Fibroblast of skin of left biceps (primary cell): ENCODE measurements around the gene ZPLD1.

Experiments used
- DNase-seq, 2 experiments: peaks; one replicate each; pipeline ENCODE4 v3.0.0-alpha.2; 2013; ENCODE audit warnings: low read depth in 2 of 2

ZPLD1 gene

DNA sequence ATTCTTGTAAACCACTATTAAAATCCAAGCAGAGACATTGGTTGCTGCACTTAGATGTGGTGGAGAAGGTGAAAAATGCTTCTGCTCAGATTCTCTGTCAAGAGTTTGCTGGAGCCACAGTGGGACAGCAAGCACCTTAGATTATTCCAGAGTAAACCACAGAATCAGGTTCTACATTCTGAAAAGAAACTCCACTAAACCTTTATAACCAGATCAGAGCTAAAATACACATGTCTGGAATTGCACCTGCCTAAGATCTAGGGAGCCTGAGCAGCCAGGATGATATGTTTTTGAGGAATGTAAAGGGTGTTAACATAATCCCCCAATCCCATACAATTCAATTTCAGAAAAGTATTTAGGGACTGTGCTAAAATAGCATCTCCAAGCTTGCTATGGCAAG, at the start of gene ZPLD1:
ZPLD1 (plus strand) TSS at position 301 of the 400 bp plus-strand sequence. CDS start 3,473 bp downstream, outside the sequence.
- no peak for DNase-seq

- no peak for DNase-seq
Observed at GRCh38 chr3:102390171-102390864, 44.5 kb upstream of the ZPLD1 start.

GRCh38 chr3:102390916-102391315, 43.9 kb upstream of the ZPLD1 start:
- DNase-seq, result no peak

DNA sequence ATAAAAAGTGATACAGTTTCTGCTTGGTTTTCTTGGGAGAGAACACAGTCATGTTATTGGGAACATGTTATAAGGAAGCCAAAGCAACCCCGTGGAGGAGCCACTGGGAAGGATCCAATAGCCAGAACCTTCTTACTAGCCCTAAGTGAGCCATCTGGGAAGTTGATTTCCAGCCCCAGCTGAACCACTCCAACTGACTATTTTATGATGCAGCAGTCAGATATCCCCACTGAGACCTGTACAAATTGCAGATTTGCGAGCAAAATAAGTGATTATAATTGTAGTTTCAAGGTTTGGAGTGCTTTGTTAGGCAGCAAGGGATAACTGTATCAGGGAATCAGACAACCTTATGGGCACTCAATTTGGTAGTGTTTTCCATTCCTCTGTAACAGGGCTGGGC, 43.3 kb upstream of the ZPLD1 start:
- no peak for DNase-seq

GRCh38 chr3:102394517-102394916, 40.3 kb upstream of the ZPLD1 start:
- no peak for DNase-seq

- no peak for DNase-seq
Observed at GRCh38 chr3:102398176-102398575, 36.6 kb upstream of the ZPLD1 start.

DNA sequence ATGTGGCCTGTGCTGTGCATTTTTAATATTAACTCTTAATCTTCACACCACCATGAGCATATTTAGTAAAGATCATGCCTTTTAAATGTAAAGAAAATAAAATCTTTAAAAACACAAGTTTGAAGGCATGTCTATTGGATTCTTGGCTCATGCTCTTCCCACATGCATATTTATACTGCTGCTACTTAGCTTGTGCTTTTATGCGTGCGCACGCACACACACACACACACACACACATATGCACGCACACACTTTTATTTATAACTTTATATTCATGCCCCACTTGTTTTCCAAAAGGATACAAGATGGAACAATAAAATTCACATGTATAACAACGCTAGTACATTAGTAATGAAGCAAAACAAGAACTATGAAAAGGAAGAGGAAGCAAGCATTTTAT, 36.1 kb upstream of the ZPLD1 start:
- no peak for DNase-seq

DNA sequence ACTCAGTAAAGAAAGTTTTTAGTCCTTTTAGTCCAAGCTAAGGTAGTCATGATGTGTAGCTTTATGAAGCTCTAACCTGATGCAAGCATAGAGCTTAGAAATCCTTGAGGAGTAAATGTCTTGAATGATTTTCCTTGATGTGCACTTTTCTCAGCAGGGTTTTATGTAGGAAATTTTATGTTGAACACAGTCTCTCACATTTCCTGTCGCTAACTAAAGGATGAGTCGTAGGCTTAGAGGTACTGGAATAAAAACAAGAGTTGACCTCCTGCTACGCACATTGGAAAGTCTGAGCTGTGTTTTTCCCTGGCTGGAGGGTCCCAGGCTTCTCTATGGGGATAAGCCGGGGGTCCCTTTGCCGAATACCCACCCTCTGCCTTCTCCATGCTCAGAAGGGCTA, 34.7 kb upstream of the ZPLD1 start:
- no peak for DNase-seq

DNA sequence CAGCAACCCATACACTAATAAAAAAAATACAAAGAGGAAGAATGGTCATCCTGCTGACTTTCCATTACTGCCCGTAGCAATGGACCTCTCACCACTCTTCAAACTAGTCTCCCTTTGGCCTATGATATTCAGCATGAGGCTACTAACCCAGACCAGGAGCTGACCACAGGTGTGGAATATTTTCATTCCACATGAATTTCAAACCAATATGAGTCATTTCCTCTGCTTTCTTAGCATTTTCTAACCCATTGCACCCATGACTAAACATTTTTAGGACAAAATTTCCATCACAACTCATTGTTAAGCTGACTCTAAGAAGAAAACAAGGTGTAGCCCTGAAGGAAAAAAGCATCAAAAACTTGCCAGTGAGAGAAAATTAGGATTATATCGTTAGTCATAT, 34.0 kb upstream of the ZPLD1 start:
- no peak for DNase-seq

DNA sequence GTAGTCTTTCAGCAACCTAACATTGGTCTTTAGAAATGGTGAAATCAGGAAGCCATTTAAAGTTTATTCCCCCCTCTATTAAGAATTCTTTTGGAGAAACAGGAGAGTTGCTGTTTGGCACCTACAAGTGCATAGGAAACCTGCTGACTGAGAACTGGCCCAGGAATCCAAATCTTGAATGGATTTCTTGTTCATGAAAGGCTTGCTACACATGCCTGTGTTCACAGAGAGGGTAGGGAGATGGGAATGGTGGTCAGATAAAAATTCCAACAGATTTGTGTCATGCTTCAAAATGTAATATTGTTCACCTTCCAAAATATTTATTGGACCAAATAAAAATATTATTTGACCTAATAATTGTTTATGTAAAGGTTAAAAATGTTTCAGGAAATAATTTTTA, 24.2 kb upstream of the ZPLD1 start:
- DNase-seq, result no peak

GRCh38 chr3:102415553-102415952, 19.3 kb upstream of the ZPLD1 start:
- no peak for DNase-seq

DNA sequence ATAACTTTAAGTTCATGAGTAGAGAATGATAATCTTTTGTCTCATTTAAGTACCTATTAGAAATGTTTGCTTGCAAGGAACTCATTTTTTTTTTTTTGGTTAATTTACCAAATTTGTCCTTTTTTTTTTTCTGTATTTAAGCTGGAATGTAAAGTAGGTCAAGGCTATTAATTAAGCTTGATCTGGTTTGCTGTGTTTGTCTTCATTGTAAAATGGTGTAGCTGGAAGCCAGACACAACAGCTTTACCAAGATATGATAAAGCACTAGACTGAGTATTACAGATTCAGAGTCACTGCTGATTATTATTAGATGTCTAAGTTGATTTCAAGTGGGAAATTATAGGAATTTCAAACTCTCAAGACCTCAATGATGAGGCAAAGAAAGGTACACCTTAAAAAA, 15.0 kb upstream of the ZPLD1 start:
- no peak for DNase-seq

DNA sequence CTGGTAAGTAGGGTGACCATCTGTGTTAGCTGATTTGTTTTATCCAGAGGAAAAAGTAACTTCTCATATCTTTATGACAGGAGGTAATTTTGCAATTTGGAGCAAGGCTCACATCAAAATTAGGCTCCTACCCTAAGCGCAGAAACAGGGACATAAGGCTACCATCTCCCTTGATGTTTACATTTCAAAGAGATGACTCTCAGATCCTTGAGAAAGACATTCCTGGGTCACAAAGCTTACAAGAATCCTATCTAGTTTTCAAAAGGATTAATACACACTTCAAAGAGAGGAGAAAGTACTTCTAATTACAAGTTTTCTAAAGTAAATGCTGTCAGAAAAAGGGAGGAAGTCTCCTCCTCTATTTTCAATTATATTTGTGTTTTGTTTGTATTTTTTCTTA, 7.0 kb downstream of the ZPLD1 start:
- DNase-seq, result no peak

DNA sequence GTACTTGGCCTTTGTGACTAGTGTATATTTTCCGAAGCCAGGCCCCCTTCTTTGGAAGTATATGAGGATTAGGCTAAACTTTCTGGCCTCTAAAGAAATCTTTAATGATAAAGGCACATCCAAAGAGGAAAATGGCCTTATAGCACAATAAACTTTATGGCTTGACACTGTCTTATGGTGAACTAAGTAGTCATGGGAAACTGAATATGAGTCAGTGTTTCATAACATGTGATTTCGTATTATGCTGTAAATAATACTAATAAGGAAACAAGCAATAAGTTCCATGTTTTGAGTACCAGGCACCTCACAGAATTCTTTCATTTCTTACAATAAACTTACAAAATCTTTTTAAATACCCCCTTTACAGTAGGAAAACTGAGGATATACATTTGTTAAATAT, 8.2 kb downstream of the ZPLD1 start:
- no peak for DNase-seq

DNA sequence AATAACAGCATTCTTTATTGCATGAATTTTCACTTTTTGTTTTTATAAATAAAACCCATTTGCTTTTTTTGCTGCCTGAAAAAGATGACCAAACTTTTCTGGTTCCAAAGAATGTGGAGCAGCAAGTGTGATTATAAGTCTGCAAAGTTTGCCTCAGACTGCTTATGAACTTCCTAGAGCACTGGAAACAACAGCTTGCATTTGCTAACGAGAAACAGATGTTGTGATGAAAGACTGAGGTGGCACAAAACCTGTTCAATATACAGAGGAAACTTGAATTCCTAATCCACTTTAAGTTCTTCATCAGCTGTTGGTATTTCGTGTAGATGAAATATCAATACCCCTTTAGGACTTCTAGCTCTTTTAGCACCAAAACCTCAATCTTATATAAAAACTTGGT, 9.3 kb downstream of the ZPLD1 start:
- peak; percentile 17 to 26 for DNase-seq

DNA sequence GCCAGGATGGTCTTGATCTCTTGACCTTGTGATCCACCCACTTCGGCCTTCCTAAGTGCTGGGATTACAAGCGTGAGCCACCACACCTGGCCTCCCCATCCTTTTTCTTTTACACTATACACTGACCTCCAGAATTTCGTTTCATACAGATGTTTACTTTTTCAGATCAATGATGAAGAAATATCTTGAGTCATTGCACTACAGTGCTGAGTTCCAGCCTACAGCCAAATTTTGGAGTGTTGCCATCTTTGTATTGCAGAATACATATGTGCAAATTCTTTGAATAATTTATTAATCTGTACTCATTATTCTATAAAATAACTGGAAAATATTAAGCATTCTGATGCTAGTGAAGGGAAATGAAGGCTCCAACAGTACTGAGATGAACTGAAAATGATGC, 12.5 kb downstream of the ZPLD1 start:
- DNase-seq, result peak; percentile 9 to 18

- DNase-seq, result no peak
Observed at GRCh38 chr3:102449341-102449740, 14.5 kb downstream of the ZPLD1 start.

DNA sequence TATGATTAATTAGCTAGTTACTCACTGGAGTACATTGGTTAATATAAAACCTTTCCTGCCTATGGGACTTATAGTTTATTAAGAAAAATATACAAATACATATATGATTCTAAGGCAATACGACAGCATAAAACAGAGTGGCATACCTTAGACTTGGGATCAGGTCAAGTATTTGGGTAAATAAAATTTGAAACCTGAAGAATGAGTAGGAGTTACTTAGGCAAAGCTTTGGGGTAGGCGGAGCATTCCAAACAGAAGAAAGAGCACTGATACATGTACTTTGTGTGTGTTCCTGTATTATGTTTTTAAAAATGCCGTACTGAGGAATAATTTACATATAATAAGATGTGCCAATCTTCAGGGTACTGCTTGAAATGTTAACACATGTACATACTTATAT, 15.1 kb downstream of the ZPLD1 start:
- no peak for DNase-seq

- no peak for DNase-seq
Observed at GRCh38 chr3:102450976-102451375, 16.2 kb downstream of the ZPLD1 start.

DNA sequence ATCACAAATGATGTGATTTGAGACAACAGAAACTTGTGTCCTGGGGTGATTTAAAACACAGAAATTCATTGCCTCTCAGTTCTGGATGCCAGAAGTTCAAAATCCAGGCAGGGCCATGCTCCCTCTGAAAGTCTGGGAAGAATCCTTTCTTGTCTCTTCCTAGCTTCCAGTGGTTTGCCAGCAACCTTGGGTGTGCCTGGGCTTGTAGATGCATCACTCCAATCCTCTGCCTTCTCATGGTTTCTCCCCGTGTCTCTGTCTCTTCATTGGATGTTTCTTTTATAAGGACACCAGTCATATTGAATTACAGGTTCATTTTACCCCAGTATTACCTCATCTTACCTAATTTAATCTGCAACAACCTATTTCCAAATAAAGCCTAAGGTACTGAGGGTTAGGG, 16.7 kb downstream of the ZPLD1 start:
- no peak for DNase-seq

- no peak for DNase-seq
Observed at GRCh38 chr3:102454181-102454580, 19.4 kb downstream of the ZPLD1 start.

DNA sequence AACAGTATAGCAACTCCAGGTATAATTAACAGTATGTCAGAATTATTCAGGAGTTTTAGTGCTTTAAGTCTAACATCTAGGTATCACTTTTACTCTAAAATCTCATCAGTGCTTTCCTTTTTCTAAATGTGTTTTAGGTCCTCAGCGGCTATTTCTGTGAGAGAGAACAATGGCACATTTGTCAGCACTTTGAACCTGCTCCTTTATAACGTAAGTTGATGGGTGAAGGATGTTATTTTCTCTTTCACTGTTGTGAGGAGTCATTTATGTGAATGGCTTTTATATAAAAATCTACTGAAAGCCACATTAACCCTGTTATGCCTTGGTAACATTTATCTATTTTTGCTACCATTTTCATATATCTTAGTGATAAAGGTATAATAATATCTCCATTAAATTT, 22.8 kb downstream of the ZPLD1 start:
- no peak for DNase-seq

- no peak for DNase-seq
Observed at GRCh38 chr3:102460579-102460978, 25.8 kb downstream of the ZPLD1 start.

GRCh38 chr3:102464261-102464660, 29.4 kb downstream of the ZPLD1 start:
- no peak for DNase-seq
